ENCODE data around the gene EZR.
"Not testable (repeated sequence)": the region's sequence is repeated elsewhere in the genome, so short reads cannot be mapped to it uniquely, and the experiment has no call there.

EZR gene

GRCh38 chr6:158841358-158841757 is 22.2 kb upstream of the EZR start:
- Histone ChIP-seq H3K4me3 (ENCODE audit: insufficient read depth, low read depth, low read length) (no peak overlapping the region), H3K27ac (ENCODE audit: insufficient read depth, low read depth, low read length, poor library complexity, severe bottlenecking) (no peak overlapping the region), H3K27me3 (ENCODE audit: control insufficient read depth, insufficient read depth, low read length, poor library complexity, severe bottlenecking) (no peaks in the 10 kb centered on the region), H3K36me3 (ENCODE audit: control insufficient read depth, insufficient read depth, low read length) (no peaks in the 10 kb centered on the region), H3K4me1 (ENCODE audit: control insufficient read depth, insufficient read depth, low read length) (no peaks in the 10 kb centered on the region), H3K9me3 (ENCODE audit: control insufficient read depth, low read length) (no peaks in the 10 kb centered on the region)
- 91 to 96% methylated on average over 3 of the region's 3 CpGs for WGBS, 2 experiments

GRCh38 chr6:158840465-158840864 is 21.3 kb upstream of the EZR start:
- H3K27me3 ChIP-seq (ENCODE audit: control insufficient read depth, insufficient read depth, low read length, poor library complexity, severe bottlenecking): no peaks in the 10 kb centered on the region
- H3K4me3 ChIP-seq (ENCODE audit: insufficient read depth, low read depth, low read length): no peak overlapping the region
- H3K36me3 ChIP-seq (ENCODE audit: control insufficient read depth, insufficient read depth, low read length): no peaks in the 10 kb centered on the region
- 91 to 100% methylated on average over 1 of the region's 1 CpG for WGBS, 2 experiments
- no peaks in the 10 kb centered on the region for H3K9me3 ChIP-seq (ENCODE audit: control insufficient read depth, low read length)
- H3K4me1 ChIP-seq (ENCODE audit: control insufficient read depth, insufficient read depth, low read length): peaks cover 4% of the 10 kb centered on the region
- no peak overlapping the region for H3K27ac ChIP-seq (ENCODE audit: insufficient read depth, low read depth, low read length, poor library complexity, severe bottlenecking)

- peaks cover 10% of the 10 kb centered on the region for H3K4me1 ChIP-seq (ENCODE audit: control insufficient read depth, insufficient read depth, low read length)
- H3K27ac ChIP-seq (ENCODE audit: insufficient read depth, low read depth, low read length, poor library complexity, severe bottlenecking): no peak overlapping the region
- H3K9me3 ChIP-seq (ENCODE audit: control insufficient read depth, low read length): no peaks in the 10 kb centered on the region
- 93 to 95% methylated on average over 2 to 5 of the region's 5 CpGs for WGBS, 2 experiments
- H3K36me3 ChIP-seq (ENCODE audit: control insufficient read depth, insufficient read depth, low read length): no peaks in the 10 kb centered on the region
- no peaks in the 10 kb centered on the region for H3K27me3 ChIP-seq (ENCODE audit: control insufficient read depth, insufficient read depth, low read length, poor library complexity, severe bottlenecking)
- H3K4me3 ChIP-seq (ENCODE audit: insufficient read depth, low read depth, low read length): no peak overlapping the region
These were observed 20.6 kb upstream of the EZR start for GRCh38 chr6:158839796-158840195.

- not testable (repeated sequence) for H3K27ac ChIP-seq (ENCODE audit: insufficient read depth, low read depth, low read length, poor library complexity, severe bottlenecking); H3K27me3 ChIP-seq (ENCODE audit: control insufficient read depth, insufficient read depth, low read length, poor library complexity, severe bottlenecking); H3K36me3 ChIP-seq (ENCODE audit: control insufficient read depth, insufficient read depth, low read length); H3K9me3 ChIP-seq (ENCODE audit: control insufficient read depth, low read length); H3K4me3 ChIP-seq (ENCODE audit: insufficient read depth, low read depth, low read length); H3K4me1 ChIP-seq (ENCODE audit: control insufficient read depth, insufficient read depth, low read length)
- WGBS, 2 experiments: 89 to 95% methylated on average over 2 of the region's 3 CpGs
These were observed 19.6 kb upstream of the EZR start for GRCh38 chr6:158838790-158839189.

DNA sequence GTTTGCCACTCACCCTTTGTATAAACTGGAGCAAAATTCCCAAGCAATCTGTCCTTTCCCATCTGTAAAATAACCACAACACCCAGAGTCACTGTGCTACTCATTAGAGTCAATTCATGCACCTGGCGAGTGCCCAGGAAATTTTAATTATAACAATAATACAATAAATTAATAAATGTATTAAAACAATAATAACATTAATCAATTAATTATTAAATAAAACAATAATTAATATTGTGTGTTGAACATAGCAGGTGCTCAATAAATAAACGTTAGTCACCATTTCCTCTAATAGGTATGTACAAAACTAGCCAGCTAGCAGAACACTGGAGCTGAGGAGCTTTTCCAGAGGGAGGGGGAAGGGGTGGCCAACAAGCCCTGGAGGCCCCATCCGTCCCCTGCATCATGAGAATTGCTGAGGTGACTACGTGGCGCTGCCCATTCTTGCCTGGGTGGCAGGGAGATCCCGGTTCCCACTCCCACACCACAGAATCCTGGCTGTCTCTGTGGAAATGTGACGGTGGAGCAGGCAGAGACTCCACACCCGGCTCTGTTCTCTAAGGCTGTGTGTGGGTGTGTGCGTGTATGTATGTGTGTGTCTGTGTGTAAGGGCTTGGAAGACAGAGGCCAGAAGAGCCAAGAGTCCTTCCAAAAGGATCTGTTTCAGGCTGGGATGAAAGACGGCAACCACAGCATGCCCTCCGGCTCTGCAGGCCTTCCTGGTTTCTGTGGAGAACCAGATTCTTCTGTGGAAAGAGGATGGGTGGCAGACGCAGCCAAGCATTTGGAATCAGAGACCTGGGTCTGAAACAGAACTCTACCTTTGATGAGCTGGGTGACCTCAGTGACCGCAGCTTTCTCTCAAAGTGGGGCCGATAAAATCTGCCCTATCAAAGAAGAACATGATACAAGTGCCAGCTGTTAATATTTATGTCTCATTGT is 18.8 kb upstream of the EZR start:
- Histone ChIP-seq H3K36me3 (ENCODE audit: control insufficient read depth, insufficient read depth, low read length) (no peaks in the 10 kb centered on the region), H3K4me1 (ENCODE audit: control insufficient read depth, insufficient read depth, low read length) (peaks cover 10% of the 10 kb centered on the region), H3K27me3 (ENCODE audit: control insufficient read depth, insufficient read depth, low read length, poor library complexity, severe bottlenecking) (no peaks in the 10 kb centered on the region), H3K4me3 (ENCODE audit: insufficient read depth, low read depth, low read length) (no peak overlapping the region), H3K9me3 (ENCODE audit: control insufficient read depth, low read length) (no peaks in the 10 kb centered on the region), H3K27ac (ENCODE audit: insufficient read depth, low read depth, low read length, poor library complexity, severe bottlenecking) (no peak overlapping the region)
- 86 to 91% methylated on average over 13 to 14 of the region's 14 CpGs for WGBS, 2 experiments

GRCh38 chr6:158836625-158837311 is 17.6 kb upstream of the EZR start:
- Histone ChIP-seq H3K4me3 (ENCODE audit: insufficient read depth, low read depth, low read length) (no peak overlapping the region), H3K27ac (ENCODE audit: insufficient read depth, low read depth, low read length, poor library complexity, severe bottlenecking) (no peak overlapping the region), H3K9me3 (ENCODE audit: control insufficient read depth, low read length) (no peaks in the 10 kb centered on the region), H3K27me3 (ENCODE audit: control insufficient read depth, insufficient read depth, low read length, poor library complexity, severe bottlenecking) (no peaks in the 10 kb centered on the region), H3K4me1 (ENCODE audit: control insufficient read depth, insufficient read depth, low read length) (peaks cover 10% of the 10 kb centered on the region), H3K36me3 (ENCODE audit: control insufficient read depth, insufficient read depth, low read length) (no peaks in the 10 kb centered on the region)
- WGBS, 2 experiments: 92 to 96% methylated on average over 11 of the region's 11 CpGs

DNA sequence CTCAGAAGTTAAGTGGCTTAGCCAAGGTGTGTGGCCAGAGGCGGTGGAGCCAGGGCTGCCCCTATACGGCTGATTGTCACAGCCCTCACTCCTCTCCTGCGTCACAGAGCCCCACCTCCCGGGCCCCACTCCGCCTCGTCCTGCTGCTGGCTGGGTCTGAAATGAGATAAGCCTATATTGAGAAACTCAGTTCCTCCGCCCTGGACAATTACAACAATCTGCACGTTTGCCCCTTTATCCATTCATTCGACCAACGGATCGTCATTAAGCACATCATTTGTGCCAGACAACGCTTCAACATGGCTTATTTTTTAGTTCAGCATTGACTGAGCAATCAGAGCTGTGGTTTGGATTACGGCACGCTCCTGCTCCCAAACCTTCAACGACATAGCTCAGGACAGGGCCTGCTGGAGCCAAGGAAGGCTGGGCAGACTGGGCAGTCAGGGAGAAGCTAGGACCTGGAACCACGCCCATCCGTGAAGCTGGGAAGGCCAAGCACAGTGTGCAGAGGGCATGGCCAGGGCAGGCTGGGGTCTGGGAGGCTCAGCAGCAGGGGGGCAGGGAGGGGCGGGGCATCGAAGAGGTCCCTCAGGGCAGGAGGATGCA is 16.6 kb upstream of the EZR start:
- Histone ChIP-seq H3K27ac (ENCODE audit: insufficient read depth, low read depth, low read length, poor library complexity, severe bottlenecking) (no peak overlapping the region), H3K4me1 (ENCODE audit: control insufficient read depth, insufficient read depth, low read length) (peaks cover 10% of the 10 kb centered on the region), H3K27me3 (ENCODE audit: control insufficient read depth, insufficient read depth, low read length, poor library complexity, severe bottlenecking) (no peaks in the 10 kb centered on the region), H3K4me3 (ENCODE audit: insufficient read depth, low read depth, low read length) (no peak overlapping the region), H3K36me3 (ENCODE audit: control insufficient read depth, insufficient read depth, low read length) (no peaks in the 10 kb centered on the region), H3K9me3 (ENCODE audit: control insufficient read depth, low read length) (no peaks in the 10 kb centered on the region)
- 72% methylated on average over 19 of the region's 19 CpGs for WGBS, 2 experiments

DNA sequence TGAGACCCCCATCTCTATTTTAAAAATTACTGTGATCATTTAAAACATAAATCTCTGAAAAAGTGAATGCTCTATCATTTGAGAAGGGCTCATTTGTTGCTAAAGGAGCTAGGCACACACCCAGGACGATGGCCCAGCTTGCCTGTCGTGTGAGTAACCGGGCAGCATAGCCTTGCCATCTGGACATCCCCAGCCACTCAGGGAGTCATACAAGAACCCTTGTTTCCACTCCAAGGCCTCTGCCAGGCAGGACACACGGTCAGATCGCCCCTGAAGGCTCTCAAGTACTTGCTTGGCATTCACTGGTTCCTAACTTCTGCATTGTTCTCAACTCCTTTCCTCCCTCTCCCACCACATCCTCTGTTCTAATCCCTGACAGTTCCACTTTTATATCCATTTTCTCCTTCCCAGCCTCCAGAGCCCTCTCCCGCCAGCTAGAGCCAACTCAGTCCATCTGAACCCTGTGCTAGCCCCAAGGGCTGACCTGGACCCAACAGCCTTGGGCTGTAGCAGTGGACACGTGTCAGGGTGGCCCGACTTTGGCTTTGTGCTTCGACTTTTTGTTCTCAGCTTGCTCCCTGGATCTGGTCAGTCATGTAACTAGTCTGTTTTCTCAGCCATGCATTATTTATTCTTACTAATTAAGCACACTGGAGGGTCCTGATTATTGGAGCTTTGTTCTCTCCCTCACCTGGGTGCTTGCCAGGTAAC is 15.7 kb upstream of the EZR start:
- Histone ChIP-seq H3K4me3 (ENCODE audit: insufficient read depth, low read depth, low read length) (no peak overlapping the region), H3K27me3 (ENCODE audit: control insufficient read depth, insufficient read depth, low read length, poor library complexity, severe bottlenecking) (no peaks in the 10 kb centered on the region), H3K27ac (ENCODE audit: insufficient read depth, low read depth, low read length, poor library complexity, severe bottlenecking) (no peak overlapping the region), H3K9me3 (ENCODE audit: control insufficient read depth, low read length) (no peaks in the 10 kb centered on the region), H3K4me1 (ENCODE audit: control insufficient read depth, insufficient read depth, low read length) (peaks cover 10% of the 10 kb centered on the region), H3K36me3 (ENCODE audit: control insufficient read depth, insufficient read depth, low read length) (no peaks in the 10 kb centered on the region)
- 91% methylated on average over 9 of the region's 9 CpGs for WGBS, 2 experiments

- H3K27ac ChIP-seq (ENCODE audit: insufficient read depth, low read depth, low read length, poor library complexity, severe bottlenecking); H3K4me3 ChIP-seq (ENCODE audit: insufficient read depth, low read depth, low read length); H3K36me3 ChIP-seq (ENCODE audit: control insufficient read depth, insufficient read depth, low read length); H3K27me3 ChIP-seq (ENCODE audit: control insufficient read depth, insufficient read depth, low read length, poor library complexity, severe bottlenecking); H3K9me3 ChIP-seq (ENCODE audit: control insufficient read depth, low read length); H3K4me1 ChIP-seq (ENCODE audit: control insufficient read depth, insufficient read depth, low read length): not testable (repeated sequence)
- 95 to 97% methylated on average over 8 of the region's 9 CpGs for WGBS, 2 experiments
These were observed 13.6 kb upstream of the EZR start for GRCh38 chr6:158832807-158833206.

DNA sequence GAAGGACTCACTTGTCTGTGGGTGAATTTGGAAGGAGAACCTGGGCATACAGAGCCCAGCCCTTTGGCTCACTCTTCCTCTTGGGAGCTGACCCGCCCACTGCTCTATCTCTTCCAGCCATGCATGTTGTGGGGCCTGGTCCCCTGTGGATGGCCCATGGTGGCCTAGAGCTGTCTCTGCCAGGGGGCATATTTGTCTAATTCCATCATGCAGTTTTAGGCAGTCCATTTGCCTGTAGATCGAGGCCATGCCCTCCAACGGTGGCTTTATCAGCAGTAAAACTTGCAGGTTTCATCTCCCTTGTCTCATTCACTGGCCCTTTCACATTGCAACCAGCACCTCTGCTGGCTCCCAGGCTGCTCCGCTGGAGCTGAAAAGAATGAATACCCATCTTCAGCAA is 12.9 kb upstream of the EZR start:
- no peak overlapping the region for H3K27ac ChIP-seq (ENCODE audit: insufficient read depth, low read depth, low read length, poor library complexity, severe bottlenecking)
- no peaks in the 10 kb centered on the region for H3K36me3 ChIP-seq (ENCODE audit: control insufficient read depth, insufficient read depth, low read length)
- H3K27me3 ChIP-seq (ENCODE audit: control insufficient read depth, insufficient read depth, low read length, poor library complexity, severe bottlenecking): no peaks in the 10 kb centered on the region
- no peaks in the 10 kb centered on the region for H3K9me3 ChIP-seq (ENCODE audit: control insufficient read depth, low read length)
- H3K4me3 ChIP-seq (ENCODE audit: insufficient read depth, low read depth, low read length): no peak overlapping the region
- H3K4me1 ChIP-seq (ENCODE audit: control insufficient read depth, insufficient read depth, low read length): peaks cover 10% of the 10 kb centered on the region
- WGBS, 2 experiments: 86 to 91% methylated on average over 4 of the region's 4 CpGs

Data from ectodermal cell (in vitro differentiated cells).